K562 (cell line): ENCODE results near the gene MTG1. TPM values are rescaled to one million over a fixed set of nuclear protein-coding genes. Genes with fewer than 3 reads are reported as not detected.

Source experiments
- ATAC-seq: fragments of 200-7000 bp; cut with Tn5 transposase; 3 replicates; pipeline ENCODE4 v1.9.1; 2020; ENCODE audit warnings: moderate library complexity
- BruUV-seq: library from RNA; stranded (reverse); fragments of 400-500 nt; replicated peaks from 2 replicates; lab custom pipeline; 2021; lab: Mats Ljungman, UMichigan
- CTCF ChIA-PET: fragments of 300-600 bp; formaldehyde crosslinking; extraction: SDS; loops from one replicate; lab custom pipeline; 2021; ENCODE audit warnings: low intra/inter-chr PET ratio; lab: Yijun Ruan, JAX
- POLR2A ChIA-PET: fragments of 300-600, 350-650 bp; sonication (Branson Sonifier 250); formaldehyde crosslinking; extraction: SDS; loops from one replicate; lab custom pipeline; 2021; ENCODE audit warnings: antibody characterized with exemption, inconsistent platforms; lab: Yijun Ruan, JAX
- DNase-seq, 4 experiments: peaks; one replicate each; pipeline versions ENCODE4 v3.0.0 to v3.0.0-alpha.2; 2011 to 2018; ENCODE audit warnings: low spot score in 3 of 4, mixed read lengths in 3 of 4; ENCODE audit errors: extremely low read depth in 1 of 4
- FAIRE-seq: peaks from 2 replicates; lab custom pipeline; 2011; peaks lifted over from hg19 to GRCh38; lab: Jason Lieb, UNC
- H2AFZ ChIP-seq: 2 replicates; pipeline ENCODE4 v1.6.0; 2011; ENCODE audit warnings: low read depth, low read length, control low read depth, inconsistent platforms
- H3K27ac ChIP-seq: fragments of 200-600 bp; 3 replicates; pipeline ENCODE4 v1.8.0; 2011; ENCODE audit warnings: low read depth, mild to moderate bottlenecking, control low read depth, inconsistent platforms, low read length, moderate library complexity, mixed read lengths; ENCODE audit errors: extremely low read depth
- H3K27me3 ChIP-seq, 2 experiments: fragments of 300-600 bp in 1 of 2; 2 replicates in 1 of 2; 3 replicates in 1 of 2; pipeline versions ENCODE4 v1.6.0 to v1.8.0; 2011; ENCODE audit warnings: inconsistent platforms in 2 of 2, low read length in 2 of 2, mild to moderate bottlenecking in 1 of 2, mixed read lengths in 1 of 2, moderate library complexity in 1 of 2; ENCODE audit not compliant: control insufficient read depth in 2 of 2, insufficient read depth in 2 of 2
- H3K36me3 ChIP-seq: fragments of 300-600 bp; 3 replicates; pipeline ENCODE4 v1.8.0; 2011; ENCODE audit warnings: mild to moderate bottlenecking, low read length, inconsistent platforms; ENCODE audit not compliant: control insufficient read depth, insufficient read depth
- H3K4me1 ChIP-seq, 2 experiments: fragments of 200-600 bp in 1 of 2; replicated peaks in 1 of 2; 2 replicates in 1 of 2; 3 replicates in 1 of 2; pipeline versions ENCODE4 v1.5.1 to v1.8.0; 2011; ENCODE audit warnings: inconsistent platforms in 2 of 2, low read length in 2 of 2, mild to moderate bottlenecking in 1 of 2, mixed read lengths in 1 of 2, moderate library complexity in 1 of 2; ENCODE audit not compliant: control insufficient read depth in 2 of 2, insufficient read depth in 2 of 2
- H3K4me2 ChIP-seq: 2 replicates; pipeline ENCODE4 v1.6.1; 2011; ENCODE audit warnings: low read length, control low read depth, inconsistent platforms, mixed read lengths; ENCODE audit not compliant: insufficient read depth
- H3K4me3 ChIP-seq: fragments of 200-600 bp; sonication (generic), shearing (Covaris generic); 2 replicates; pipeline ENCODE4 v1.5.1; 2016; ENCODE audit warnings: control low read depth, inconsistent platforms
- H3K79me2 ChIP-seq: fragments of 200-600 bp; 3 replicates; pipeline ENCODE4 v1.8.0; 2011; ENCODE audit warnings: low read length, inconsistent platforms; ENCODE audit not compliant: control insufficient read depth, insufficient read depth
- H3K9ac ChIP-seq, 2 experiments: 2 replicates each; pipeline versions ENCODE4 v1.6.0 to v1.6.1; 2011; ENCODE audit warnings: low read depth in 2 of 2, low read length in 2 of 2, control low read depth in 1 of 2, inconsistent platforms in 1 of 2, mild to moderate bottlenecking in 1 of 2, mixed read lengths in 1 of 2; ENCODE audit not compliant: insufficient read depth in 1 of 2
- H3K9me1 ChIP-seq: one replicate; pipeline ENCODE4 v1.6.0; 2011; ENCODE audit warnings: inconsistent platforms, mild to moderate bottlenecking, low read length, moderate library complexity; ENCODE audit not compliant: control insufficient read depth, insufficient read depth
- H3K9me3 ChIP-seq: replicated peaks from 2 replicates; pipeline ENCODE4 v1.5.1; 2011; ENCODE audit warnings: low read depth, low read length, inconsistent platforms; ENCODE audit not compliant: control insufficient read depth, insufficient read depth
- H4K20me1 ChIP-seq: replicated peaks from 2 replicates; pipeline ENCODE4 v1.6.1; 2011; ENCODE audit warnings: low read length, inconsistent platforms, mixed read lengths; ENCODE audit not compliant: control insufficient read depth, insufficient read depth
- ARNT ChIP-seq, 2 experiments: fragments of 450-650 bp; IDR thresholded peaks; 2 replicates each; pipeline ENCODE4 v1.6.1; 2016; ENCODE audit warnings: mild to moderate bottlenecking in 1 of 2
- CREM ChIP-seq: IDR thresholded peaks from 2 replicates; pipeline ENCODE4 v1.6.1; 2014; ENCODE audit warnings: antibody characterized with exemption, low read depth
- DEAF1 ChIP-seq: fragments of 450-650 bp; formaldehyde crosslinking; IDR thresholded peaks from 2 replicates; pipeline ENCODE4 v1.4.0; 2020; ENCODE audit warnings: mild to moderate bottlenecking, moderate library complexity
- LARP7 ChIP-seq: fragments of 450-650 bp; IDR thresholded peaks from 2 replicates; pipeline ENCODE4 v1.6.1; 2016
- MEF2D ChIP-seq: conservative IDR thresholded peaks from 2 replicates; pipeline ENCODE4 v1.6.1; 2016; ENCODE audit warnings: low read depth, missing genetic modification characterization, missing compliant biosample characterization
- NFRKB ChIP-seq: fragments of 450-650 bp; IDR thresholded peaks from 2 replicates; pipeline ENCODE4 v1.6.1; 2016; ENCODE audit warnings: low read depth
- NR2F6 ChIP-seq: fragments of 450-650 bp; formaldehyde crosslinking; IDR thresholded peaks from 2 replicates; pipeline ENCODE4 v1.4.0; 2020; ENCODE audit warnings: mild to moderate bottlenecking
- NUFIP1 ChIP-seq: fragments of 450-650 bp; IDR thresholded peaks from 2 replicates; pipeline ENCODE4 v1.6.1; 2018; ENCODE audit not compliant: partially characterized antibody
- RERE ChIP-seq: sonication (generic); formaldehyde crosslinking; IDR thresholded peaks from 2 replicates; pipeline ENCODE4 v1.8.0; 2023; ENCODE audit warnings: missing genetic modification reagents, mild to moderate bottlenecking, borderline replicate concordance
- ZBTB7A ChIP-seq: IDR thresholded peaks from 2 replicates; pipeline ENCODE4 v1.6.1; 2011; ENCODE audit warnings: low read depth, mild to moderate bottlenecking, low read length, moderate library complexity, borderline replicate concordance; ENCODE audit not compliant: control insufficient read depth
- ZHX1 ChIP-seq: fragments of 150-350 bp; conservative IDR thresholded peaks from 2 replicates; pipeline ENCODE4 v1.6.1; 2014; ENCODE audit warnings: low read length
- ZNF780A ChIP-seq: fragments of 250-450 bp; sonication (Bioruptor Pico); IDR thresholded peaks from 2 replicates; pipeline ENCODE4 v1.5.0; 2021; ENCODE audit warnings: mild to moderate bottlenecking
- WGBS: fragments of 100-300 bp; shearing (Covaris generic); methylation state at CpG from one replicate; pipeline ENCODE4 v1.1.6; 2016; ENCODE audit warnings: low coverage, mixed read lengths; ENCODE audit not compliant: insufficient coverage; ENCODE audit errors: missing lambda C conversion rate; 5-methylcytosine and 5-hydroxymethylcytosine counted together
- in situ Hi-C: fragments of 300-500 bp; cut with MboI; formaldehyde crosslinking; loops from 4 replicates; pipeline ENCODE4 v1.15.0; 2018; ENCODE audit warnings: inconsistent platforms, mixed read lengths
- intact Hi-C: fragments of 100-400 bp; cut with micrococcal nuclease; formaldehyde crosslinking; loops from 2 replicates; pipeline ENCODE4 v1.14.2; 2022
- polyA plus RNA-seq, 8 experiments: library from polyadenylated mRNA; depleted of rRNA in 4 of 8; stranded (reverse) in 5 of 8; unstranded in 3 of 8; fragments of >200 nt; fragmentation: Nextera tagmentation in 2 of 8; fragmentation: Illumina TruSeq in 1 of 8; extraction: Ambion mirVana in 2 of 8; extraction: Trizol in 1 of 8; gene quantifications; 2 replicates each; pipeline versions ENCODE4 v1.2.1 to v1.2.3, GENCODE V29; 2011 to 2014; ENCODE audit warnings: inconsistent platforms in 1 of 8, missing spikeins in 1 of 8
- total RNA-seq, 7 experiments: library from RNA; depleted of rRNA in 6 of 7; stranded (reverse); fragments of >200 nt in 6 of 7; fragmentation: Illumina TruSeq in 2 of 7; extraction: Trizol in 2 of 7; gene quantifications; 2 replicates each; pipeline versions ENCODE4 v1.2.1 to v1.2.3, GENCODE V29; 2011 to 2021; ENCODE audit warnings: low replicate concordance in 1 of 7

The MTG1 gene
- total and polyA plus RNA-seq, 9 of the 15 experiments (the other 6 are each of a cell fraction or from before 2014, with no cell fraction given) = 2.8 to 28.2 (median 15.4) TPM

- no peak for TF ChIP-seq ZBTB7A
- TF ChIP-seq CREM = no peak
- TF ChIP-seq DEAF1 (CRISPR knock-in tag) = no peak
These were observed 66.3 kb downstream of the MTG1 start (continued) for GRCh38 chr10:133460208-133460769.

GRCh38 chr10:133461027-133461426 lies 67.1 kb downstream of the MTG1 start:
- DNase-seq (no peak), FAIRE-seq (no peak), ATAC-seq (no peak)
- H3K27me3 ChIP-seq = peaks cover 0 to 27% of the 10 kb centered on the region in 2 experiments; a peak in 2 of 5 replicates
- no peak overlapping the region for H2AFZ ChIP-seq
- no TSS peak for BruUV-seq
- no peak overlapping the region for H3K27ac ChIP-seq
- H3K4me1 ChIP-seq = peaks cover 0 to 25% of the 10 kb centered on the region in 2 experiments; a peak in 2 of 5 replicates
- no peaks in the 10 kb centered on the region for H3K9me3 ChIP-seq
- H3K9ac ChIP-seq = no peak overlapping the region
- H3K9me1 ChIP-seq = no peaks in the 10 kb centered on the region
- no peak overlapping the region for H3K4me2 ChIP-seq
- H4K20me1 ChIP-seq = no peaks in the 10 kb centered on the region
- no peaks in the 10 kb centered on the region for H3K36me3 ChIP-seq
- ChIA-PET POLR2A (no interaction called here), CTCF (no interaction called here)
- H3K79me2 ChIP-seq = no peaks in the 10 kb centered on the region
- intact Hi-C loops (no loop called here), in situ Hi-C loops (no loop called here)
- WGBS = 12% methylated on average over 7 of the region's 7 CpGs
- H3K4me3 ChIP-seq = no peak overlapping the region
- TF ChIP-seq ZNF780A = no peak
- no peak for TF ChIP-seq NFRKB
- no peak for TF ChIP-seq ZHX1
- no peak for TF ChIP-seq RERE
- TF ChIP-seq MEF2D (tag) = no peak
- no peak for TF ChIP-seq ZBTB7A
- TF ChIP-seq NR2F6 (CRISPR knock-in tag) = no peak
- TF ChIP-seq ARNT (IDR thresholded peaks at IDR 0.05) = no peak
- TF ChIP-seq LARP7 = no peak
- no peak for TF ChIP-seq NUFIP1
